ENCODE measurements around the gene PLSCR1.

The PLSCR1 gene

DNA sequence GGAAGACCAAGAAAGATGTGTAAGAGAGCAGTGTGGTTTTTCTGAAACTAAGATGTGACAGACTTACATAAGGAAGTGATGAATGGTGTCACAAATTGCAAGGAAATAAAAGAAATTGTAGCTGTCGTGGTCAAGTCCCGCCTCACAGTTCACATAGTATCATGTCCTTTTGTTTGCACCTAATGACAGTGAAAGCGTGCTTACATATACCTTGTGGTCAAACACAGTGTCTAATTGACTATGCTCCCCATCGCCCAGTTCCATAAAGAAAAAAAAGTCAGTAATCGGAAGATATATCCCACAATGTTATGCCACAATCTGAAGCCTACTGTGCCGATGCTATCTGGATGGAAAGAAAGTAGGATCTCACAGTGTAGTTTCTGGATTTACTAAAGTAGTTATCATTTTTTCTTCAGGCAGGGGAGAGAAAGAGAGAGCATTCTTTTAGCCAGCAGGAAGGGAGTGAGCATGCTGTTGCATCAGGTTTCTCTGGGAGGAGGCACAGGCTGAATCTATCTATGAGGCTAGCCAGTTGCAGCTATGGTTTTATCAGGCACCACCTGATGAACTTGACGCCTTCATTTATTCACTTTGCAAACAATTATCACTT lies 9.8 kb upstream of the PLSCR1 start:
- no peak for DNase-seq
- in situ Hi-C loops (cut with HindIII; ENCODE audit: low pct_ligation_motif_present, low pct_unique_long_range_greater_than_20kb, low sequenced_read_pairs), result no loop called here

DNA sequence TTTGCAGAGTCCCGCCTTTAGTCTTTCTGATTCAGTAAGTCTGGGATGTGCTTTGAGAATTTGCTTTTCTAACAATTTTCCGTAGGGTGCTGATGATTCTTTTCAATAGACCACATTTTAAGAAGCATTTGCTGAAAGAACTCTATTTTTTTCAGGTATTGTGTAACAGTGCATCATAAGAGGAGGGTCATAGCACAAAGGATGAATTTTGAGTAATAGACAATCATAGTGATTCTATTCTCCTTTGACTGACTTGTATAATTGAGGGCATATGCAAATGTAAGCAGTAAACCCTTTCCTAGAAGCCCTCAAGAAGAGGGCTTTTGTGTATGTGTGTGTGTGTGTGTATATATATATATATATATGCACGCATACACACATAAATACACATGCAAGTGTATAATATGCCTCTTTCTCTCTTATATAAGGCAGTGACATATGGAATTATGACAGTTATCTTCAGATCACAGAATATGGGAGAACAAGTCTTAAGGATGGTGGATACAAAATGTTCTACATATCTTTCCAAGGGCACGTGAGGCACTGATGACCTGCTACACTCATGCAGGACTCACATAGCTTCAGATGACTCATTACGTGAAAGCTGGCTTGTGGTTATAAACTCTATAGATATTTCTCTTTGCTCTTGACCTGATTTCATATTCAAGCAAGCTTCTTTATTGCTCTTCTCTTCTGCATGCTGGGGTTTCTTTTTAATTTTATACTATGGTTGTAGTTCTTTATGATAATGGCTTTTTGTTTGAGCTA lies 6.5 kb upstream of the PLSCR1 start:
- in situ Hi-C loops (cut with HindIII; ENCODE audit: low pct_ligation_motif_present, low pct_unique_long_range_greater_than_20kb, low sequenced_read_pairs), result no loop called here

DNA sequence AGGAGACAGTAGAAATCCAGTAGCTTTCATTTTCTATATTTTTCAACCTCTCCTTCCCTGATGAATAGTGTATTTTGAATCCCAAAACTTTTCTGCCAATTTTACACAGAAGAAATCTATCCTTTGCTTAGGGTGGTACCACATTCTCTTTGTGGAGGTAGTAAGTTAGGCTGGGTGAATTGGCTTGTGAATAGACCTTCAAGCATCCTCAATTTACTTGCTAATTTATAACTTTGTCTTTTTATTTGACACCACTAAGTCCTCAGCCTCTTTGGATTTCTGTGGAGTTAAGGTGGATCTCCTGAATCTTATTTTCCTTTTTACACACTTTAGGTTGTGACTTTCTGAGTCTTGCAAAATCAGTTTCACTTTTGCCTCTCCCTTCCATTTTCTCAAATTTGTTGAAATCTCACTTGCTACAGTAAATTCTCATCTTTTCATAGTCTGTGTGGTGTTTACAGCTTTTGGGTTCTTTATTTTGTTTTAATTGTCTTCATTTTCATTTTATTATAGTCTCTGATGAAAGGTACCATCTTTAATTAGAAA lies 5.7 kb upstream of the PLSCR1 start:
- peak; percentile 10 for DNase-seq
- in situ Hi-C loops (cut with HindIII; ENCODE audit: low pct_ligation_motif_present, low pct_unique_long_range_greater_than_20kb, low sequenced_read_pairs), result no loop called here

More for the DNA sequence above, 6.5 kb upstream of the PLSCR1 start:
- DNase-seq, result peak; percentile 68

DNA sequence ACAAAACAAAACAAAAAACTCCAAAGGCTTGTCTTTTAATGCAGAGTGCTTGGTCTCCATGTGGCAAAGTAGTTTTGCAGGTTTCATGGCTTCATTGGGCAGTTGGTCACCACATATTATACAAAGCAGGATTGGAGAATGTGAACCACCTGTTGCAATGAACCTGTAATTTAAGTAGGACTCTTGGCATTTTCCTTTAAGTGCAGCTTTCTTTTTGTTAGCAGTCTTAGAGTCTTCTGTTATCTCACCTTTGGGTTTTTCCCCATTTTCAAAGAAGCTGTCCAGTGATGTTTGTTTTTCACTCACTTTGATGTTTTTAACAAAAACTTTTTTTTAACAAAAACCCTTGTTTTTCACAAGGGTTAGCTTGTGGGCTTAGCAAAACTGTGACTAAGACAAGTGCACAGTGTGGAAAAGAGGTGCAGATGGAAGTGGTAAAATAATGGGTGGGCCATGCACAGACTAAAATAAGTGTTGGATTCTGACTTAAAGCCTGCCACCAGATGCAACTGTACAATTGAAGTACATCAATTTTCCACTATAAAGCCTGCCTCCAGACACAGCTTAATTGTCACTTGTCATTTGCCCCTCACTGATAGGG lies 2.9 kb upstream of the PLSCR1 start:
- in situ Hi-C loops (cut with HindIII; ENCODE audit: low pct_ligation_motif_present, low pct_unique_long_range_greater_than_20kb, low sequenced_read_pairs), result no loop called here

DNA sequence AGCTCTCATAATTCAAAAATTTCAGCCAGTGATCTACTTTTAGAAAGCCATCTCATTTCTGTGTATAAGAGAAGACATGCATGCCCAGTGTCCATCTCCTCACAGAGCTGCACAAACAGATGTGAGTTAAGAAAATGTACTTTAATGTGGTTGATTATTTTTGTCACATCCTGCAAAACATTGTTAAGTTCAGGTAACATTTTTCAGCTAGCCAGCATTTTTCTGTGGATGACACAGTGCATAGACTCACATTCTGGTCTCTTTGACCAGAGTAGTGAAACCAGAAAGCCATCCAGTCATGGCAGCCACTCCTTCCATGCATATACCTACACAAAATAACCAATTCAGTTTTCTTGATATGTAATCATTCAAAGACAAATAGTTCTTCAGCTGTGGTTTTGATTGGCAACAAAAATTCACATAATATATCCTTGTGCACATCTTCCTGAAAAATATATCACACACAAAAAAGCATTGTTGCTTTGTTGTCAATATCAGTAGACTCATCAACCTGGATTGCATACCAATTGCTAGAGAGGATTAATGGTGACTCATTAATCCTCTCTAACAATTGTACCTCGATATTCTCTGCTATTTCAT lies 2.1 kb upstream of the PLSCR1 start:
- DNase-seq, result no peak
- in situ Hi-C loops (cut with HindIII; ENCODE audit: low pct_ligation_motif_present, low pct_unique_long_range_greater_than_20kb, low sequenced_read_pairs), result no loop called here

More for the DNA sequence above, 2.9 kb upstream of the PLSCR1 start:
- no peak for DNase-seq

DNA sequence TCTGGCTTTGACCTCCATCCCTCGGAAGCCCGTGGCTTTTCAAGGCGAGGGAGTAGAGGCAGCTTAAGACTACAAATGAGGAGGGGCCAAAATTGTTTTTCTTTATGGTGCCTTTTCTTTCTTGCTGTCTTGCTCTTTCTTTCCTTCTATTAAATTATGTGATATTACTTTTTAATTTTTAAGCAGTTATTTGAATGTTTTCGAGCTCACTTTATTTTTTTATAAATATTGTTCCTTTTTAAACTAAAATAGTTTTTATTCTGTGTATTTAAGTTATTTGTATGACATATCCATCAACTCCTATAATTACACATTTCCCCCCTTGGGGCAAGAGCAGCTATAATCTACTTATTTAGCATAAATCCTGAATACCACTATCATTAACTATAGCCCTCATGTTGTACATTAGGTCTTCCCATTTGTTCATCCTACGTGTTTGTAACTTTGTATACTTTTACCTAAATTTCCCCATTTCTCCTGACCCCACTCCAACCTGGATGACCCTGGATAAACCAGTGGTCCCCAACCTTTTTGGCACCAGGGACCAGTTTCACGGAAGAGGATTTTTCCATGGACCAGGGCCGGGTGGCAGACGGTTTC lies 622 bp upstream of the PLSCR1 start:
- no peak for DNase-seq
- in situ Hi-C loops (cut with HindIII; ENCODE audit: low pct_ligation_motif_present, low pct_unique_long_range_greater_than_20kb, low sequenced_read_pairs), result no loop called here

DNA sequence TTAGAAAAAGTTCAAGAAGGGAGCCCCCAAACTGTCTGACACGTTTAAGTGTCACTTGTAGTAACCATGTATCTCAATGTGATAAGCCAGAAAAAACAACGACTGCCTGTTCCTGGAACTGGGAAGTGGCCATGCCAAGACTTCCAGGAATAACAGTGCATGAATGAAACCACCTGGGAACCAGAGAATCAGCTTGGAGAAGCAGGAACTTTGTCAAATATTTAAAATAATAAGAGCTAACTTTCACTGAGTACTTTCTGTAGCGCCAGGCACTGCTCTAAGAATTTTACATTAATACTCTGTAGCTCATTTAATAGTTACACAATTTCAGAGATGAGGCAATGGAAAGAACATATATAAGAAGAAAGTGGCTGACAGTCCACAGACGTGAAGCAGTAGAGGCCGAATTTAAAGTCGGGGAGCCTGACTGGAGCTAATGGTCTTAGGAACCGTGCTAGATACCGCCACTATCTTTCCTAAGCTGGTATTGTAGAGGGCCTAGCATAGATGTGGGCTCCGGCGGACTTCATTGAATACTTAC lies 876 bp downstream of the PLSCR1 start:
- DNase-seq, result peak; percentile 22
- in situ Hi-C loops (cut with HindIII; ENCODE audit: low pct_ligation_motif_present, low pct_unique_long_range_greater_than_20kb, low sequenced_read_pairs), result no loop called here

DNA sequence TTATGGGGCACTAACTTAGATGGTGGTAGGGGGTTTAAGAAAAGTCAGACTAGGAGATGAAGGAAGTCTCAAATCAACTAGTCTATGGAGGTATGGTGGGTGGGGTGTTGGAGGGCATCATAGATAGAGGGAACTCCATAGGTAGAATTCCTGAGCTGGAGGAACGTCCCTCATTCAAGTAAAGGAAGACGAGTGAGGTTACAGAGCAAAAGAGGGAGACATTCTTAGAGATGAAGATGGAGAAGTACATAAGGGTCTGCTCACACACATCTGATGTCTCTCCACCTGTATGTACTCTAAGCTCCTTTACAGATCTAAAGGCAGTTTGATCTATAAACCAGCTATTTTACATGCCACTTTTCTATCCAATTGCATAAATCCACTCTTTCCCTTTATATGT lies 1.4 kb downstream of the PLSCR1 start:
- in situ Hi-C loops (cut with HindIII; ENCODE audit: low pct_ligation_motif_present, low pct_unique_long_range_greater_than_20kb, low sequenced_read_pairs), result no loop called here
- no peak for DNase-seq

DNA sequence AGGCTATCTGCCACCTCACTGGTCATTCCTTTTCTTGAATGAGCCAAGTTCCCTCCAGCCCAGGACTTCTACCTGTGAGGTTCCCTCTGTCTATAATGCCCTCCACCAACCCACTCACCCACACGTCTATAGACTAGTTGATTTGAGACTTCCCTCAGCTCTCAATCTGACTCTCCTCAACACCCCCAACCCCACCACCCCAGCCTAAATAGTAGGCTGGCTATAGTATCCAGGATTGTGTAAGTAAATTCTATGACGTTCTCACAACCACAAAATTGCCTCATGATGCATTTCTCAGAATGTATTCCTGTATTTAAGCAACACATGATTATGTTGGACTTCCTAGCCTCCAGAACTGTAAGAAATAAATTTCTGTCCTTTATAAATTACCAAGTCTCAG lies 2.2 kb downstream of the PLSCR1 start:
- in situ Hi-C loops (cut with HindIII; ENCODE audit: low pct_ligation_motif_present, low pct_unique_long_range_greater_than_20kb, low sequenced_read_pairs), result no loop called here
- no peak for DNase-seq

DNA sequence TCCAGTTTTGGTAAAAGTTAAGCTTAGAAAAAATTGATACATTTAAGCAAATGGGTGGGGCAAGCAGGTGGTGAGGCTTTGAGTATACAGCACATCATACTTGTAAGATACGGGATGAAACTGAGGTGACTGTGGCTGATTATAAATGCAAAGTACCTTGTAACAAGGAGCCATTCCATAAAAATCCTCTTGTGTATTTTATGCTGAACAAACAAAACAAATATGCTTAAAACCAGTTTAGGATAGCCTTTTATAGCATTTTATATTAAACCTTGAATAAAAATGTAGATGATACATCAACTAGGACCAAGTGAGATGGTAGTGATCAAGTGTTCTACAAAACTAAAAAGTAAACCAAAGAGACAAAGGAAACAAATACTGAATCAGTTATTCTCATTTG lies 3.4 kb downstream of the PLSCR1 start:
- DNase-seq, result no peak
- in situ Hi-C loops (cut with HindIII; ENCODE audit: low pct_ligation_motif_present, low pct_unique_long_range_greater_than_20kb, low sequenced_read_pairs), result no loop called here

DNA sequence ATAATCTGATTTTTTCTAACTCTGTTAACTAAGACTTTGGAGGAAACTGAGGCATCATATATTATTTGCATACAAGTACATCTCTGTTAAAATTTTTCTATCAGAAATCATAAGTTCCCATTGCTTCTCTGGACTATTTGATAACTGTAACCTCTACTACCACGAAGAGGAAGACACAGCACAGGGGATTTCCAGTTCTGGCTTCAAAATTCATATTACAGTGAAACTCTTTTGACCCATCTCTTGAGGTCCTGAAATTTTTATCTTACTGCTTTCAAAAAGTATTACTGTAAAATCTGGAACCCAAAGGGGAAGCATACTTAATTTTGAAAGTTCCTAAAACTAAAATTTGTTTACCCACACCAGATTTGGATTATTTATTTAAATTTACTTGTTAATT lies 4.2 kb downstream of the PLSCR1 start:
- in situ Hi-C loops (cut with HindIII; ENCODE audit: low pct_ligation_motif_present, low pct_unique_long_range_greater_than_20kb, low sequenced_read_pairs), result no loop called here
- no peak for DNase-seq

DNA sequence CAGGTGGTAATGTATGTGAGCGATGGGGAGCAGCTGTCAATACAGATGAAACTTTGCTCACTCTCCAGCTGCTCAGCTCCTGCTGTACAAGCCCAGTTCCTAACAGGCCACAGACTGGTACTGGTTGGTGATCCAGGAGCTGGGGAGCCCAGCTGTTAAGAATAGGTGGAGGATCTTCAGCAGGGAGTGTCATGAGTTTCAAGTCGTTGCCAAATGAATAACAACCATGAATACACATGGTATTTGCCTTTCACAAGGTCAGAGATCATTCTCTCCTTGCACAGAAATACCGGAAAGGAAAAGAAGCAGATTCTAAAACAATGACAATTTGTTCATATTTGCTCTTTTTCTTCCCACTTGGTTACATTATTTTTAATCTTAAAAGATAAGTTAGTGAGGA lies 5.1 kb downstream of the PLSCR1 start:
- no peak for DNase-seq
- in situ Hi-C loops (cut with HindIII; ENCODE audit: low pct_ligation_motif_present, low pct_unique_long_range_greater_than_20kb, low sequenced_read_pairs), result no loop called here

DNA sequence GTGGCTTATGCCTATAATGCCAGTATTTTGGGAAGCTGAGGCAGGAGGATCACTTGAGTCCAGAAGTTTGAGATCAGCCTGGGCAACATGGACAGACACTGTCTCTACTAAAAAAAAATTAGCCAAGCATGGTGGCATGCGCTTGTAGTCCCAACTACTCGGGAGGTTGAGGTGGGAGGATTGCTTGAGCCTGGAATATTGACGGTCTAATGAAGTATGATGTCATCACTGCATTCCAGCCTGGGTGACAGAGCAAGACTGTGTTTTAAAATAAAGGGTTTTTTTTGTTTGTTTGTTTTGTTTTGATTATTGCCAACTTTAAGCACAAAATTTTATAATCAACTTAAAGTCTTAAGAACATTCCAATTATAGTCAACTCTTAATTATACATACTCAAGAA lies 6.8 kb downstream of the PLSCR1 start:
- DNase-seq, result no peak
- in situ Hi-C loops (cut with HindIII; ENCODE audit: low pct_ligation_motif_present, low pct_unique_long_range_greater_than_20kb, low sequenced_read_pairs), result no loop called here

DNA sequence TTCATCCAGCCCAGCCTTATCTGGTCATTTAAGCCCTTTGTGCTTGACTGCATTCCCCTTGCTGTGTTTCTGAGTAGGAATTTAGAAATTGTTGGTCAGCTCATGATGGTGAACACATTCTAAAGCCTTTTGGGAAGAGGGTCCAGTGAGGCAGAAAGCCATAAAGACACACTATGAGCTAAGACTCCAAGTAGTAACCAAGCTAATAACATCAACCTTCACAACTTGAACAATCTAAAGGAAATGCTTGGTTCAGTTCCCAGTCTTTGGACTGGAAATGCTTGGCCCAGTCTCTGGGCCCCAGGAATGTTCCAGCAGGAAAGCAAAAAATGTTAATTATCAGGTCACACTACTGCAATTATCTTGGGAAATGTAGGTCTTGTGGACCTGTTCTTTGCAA lies 7.7 kb downstream of the PLSCR1 start:
- in situ Hi-C loops (cut with HindIII; ENCODE audit: low pct_ligation_motif_present, low pct_unique_long_range_greater_than_20kb, low sequenced_read_pairs), result no loop called here
- no peak for DNase-seq

DNA sequence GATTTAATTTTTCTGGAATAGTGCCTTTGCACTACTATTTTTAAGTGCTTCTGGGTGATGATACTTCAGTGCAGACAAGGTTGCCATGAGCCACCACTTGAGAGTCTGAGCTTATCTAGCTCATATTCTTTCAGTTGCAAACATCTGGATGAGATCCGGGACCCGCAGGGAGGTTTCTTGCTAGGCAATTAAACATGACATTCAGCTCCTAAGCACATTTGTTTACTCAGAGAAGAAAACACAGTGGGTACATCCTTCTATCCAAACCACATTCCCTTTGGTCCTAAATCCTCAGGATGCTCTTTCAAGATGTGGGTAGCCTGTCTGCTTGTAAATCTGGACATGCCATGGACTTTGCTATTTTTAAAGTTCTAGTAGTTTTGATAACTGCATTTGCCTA lies 12.0 kb downstream of the PLSCR1 start:
- DNase-seq, result no peak
- in situ Hi-C loops (cut with HindIII; ENCODE audit: low pct_ligation_motif_present, low pct_unique_long_range_greater_than_20kb, low sequenced_read_pairs), result no loop called here

DNA sequence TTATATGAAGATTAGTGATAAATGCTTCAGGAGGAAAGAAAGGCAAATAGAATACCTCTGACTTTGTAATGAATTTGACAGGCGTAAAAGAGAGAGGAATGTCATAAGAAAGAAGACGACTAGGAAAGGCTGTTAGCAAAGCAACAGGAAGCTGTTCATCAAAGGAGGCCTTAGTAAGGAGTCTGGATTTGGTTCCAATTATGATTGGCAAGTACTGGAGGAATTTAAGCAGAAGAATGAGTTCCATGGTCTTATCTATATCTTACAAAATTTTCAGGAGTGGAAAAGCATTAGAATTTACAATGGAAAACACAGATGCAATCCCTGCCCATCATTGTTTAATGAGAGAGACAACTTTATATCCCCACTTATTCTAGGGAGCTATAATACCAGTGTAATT lies 13.8 kb downstream of the PLSCR1 start:
- in situ Hi-C loops (cut with HindIII; ENCODE audit: low pct_ligation_motif_present, low pct_unique_long_range_greater_than_20kb, low sequenced_read_pairs), result no loop called here

DNA sequence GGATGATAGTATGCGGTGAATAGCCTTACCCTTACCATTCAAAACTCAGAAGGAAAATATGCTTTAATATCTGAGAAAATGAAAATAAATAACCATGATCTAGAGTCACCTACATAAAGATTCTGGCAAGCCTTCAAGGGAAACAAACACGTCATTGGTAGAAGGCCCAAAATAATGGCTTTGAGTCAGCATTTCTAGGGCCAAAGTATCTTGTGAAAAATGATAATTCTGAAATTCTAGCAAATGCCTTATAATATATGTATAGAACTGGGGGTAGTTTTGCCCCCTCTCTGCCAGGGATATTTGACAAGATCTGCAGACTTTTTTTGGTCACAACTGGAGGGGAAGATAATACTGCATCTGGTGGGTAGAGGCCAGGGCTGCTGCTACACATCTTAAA lies 15.4 kb downstream of the PLSCR1 start:
- in situ Hi-C loops (cut with HindIII; ENCODE audit: low pct_ligation_motif_present, low pct_unique_long_range_greater_than_20kb, low sequenced_read_pairs), result no loop called here
- no peak for DNase-seq

More for the DNA sequence above, 13.8 kb downstream of the PLSCR1 start:
- no peak for DNase-seq

DNA sequence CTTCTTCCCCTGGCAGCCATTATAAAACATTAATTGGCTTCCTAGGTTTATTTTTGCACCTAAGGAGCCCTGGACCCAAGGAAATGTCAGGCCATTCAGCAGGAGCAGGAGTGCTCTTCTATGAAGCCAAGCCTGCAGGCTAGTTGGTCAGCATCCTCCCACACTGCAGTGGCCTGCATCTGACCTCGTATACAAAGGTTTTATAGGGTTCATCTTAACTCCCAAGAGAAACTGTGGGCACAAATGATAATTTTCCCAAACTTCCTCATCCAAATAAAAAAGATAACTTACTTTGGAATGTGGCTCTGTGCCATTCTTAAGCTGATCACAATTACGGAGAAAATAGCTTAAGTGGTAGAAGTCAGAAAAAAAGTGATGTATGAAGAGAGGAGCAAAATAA lies 19.4 kb downstream of the PLSCR1 start:
- no peak for DNase-seq
- in situ Hi-C loops (cut with HindIII; ENCODE audit: low pct_ligation_motif_present, low pct_unique_long_range_greater_than_20kb, low sequenced_read_pairs), result no loop called here

DNA sequence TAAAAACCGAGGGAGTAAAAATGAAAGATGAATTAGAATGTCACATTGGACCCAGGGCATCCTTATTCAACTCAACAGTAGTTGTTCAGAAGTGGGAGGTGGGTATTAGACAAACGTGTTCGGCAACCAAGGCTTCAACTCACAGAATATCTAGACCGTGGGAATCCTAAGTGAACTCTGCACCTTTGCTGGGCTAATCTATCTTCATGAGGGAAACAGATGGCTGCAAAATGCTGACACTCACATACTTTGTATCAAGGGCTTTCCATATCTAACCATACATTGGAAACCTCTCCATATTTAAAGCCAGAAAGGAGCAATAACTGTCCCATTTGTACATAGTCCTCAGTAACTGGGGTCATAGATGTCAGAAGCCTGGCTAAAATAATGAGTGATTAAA lies 20.9 kb downstream of the PLSCR1 start:
- in situ Hi-C loops (cut with HindIII; ENCODE audit: low pct_ligation_motif_present, low pct_unique_long_range_greater_than_20kb, low sequenced_read_pairs), result no loop called here
- DNase-seq, result no peak

Data from ACHN (cell line).